ENCODE data around the gene SLC16A11.
"Not testable (repeated sequence)": the region's sequence is repeated elsewhere in the genome, so short reads cannot be mapped to it uniquely, and the experiment has no call there.

Gene SLC16A11

GRCh38 chr17:7004398-7005253 lies 39.3 kb downstream of the SLC16A11 start:
- peak; percentile 39 for DNase-seq

DNA sequence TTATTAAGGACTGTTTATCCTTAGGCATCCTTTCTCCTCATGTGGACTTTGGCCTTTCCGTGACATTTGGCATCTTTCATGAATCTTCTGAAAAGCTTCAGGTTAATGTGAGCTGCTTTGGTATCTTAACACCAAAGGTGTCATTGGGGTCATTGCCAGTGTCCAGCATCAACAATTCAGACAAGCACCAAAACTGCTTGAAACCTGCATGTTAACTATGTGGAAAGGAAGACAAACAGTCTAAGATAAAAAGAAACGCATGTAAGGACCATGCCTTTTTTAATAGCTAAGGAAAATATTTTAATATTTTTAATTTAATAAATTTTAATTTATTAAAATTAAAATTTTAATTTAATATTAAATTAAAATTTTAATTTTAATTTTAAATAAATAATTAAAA lies 40.1 kb downstream of the SLC16A11 start:
- no peak for DNase-seq

- DNase-seq, result no peak
These were observed 41.4 kb downstream of the SLC16A11 start for GRCh38 chr17:7002288-7003047.

- no peak for DNase-seq
These were observed 42.5 kb downstream of the SLC16A11 start for GRCh38 chr17:7001318-7001961.

DNA sequence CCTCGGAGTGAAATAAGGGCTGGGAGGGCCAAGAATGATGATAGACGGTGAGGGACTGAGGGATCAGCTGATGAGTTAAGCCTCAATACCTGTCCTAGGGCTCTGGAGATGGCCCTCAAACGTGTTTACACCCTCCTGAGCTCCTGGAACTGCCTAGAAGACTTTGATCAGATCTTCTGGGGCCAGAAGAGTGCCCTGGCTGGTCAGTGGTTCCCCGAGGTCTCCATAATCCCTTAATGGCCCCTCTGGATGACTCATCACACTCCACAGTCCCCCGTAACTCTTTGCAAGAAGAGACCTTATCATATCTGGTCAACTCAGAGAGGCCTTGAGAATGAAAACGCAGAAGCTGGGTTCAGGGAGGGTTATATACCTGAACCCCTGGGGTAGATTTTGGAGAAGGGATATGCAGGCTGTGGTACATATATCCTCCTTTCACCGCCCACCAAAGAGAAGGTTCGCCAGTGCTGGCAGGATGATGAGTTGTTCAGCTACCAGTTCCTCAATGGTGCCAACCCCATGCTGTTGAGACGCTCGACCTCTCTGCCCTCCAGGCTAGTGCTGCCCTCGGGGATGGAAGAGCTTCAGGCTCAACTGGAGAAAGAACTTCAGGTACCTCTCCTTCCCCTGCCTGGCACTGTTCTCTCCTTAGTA lies 44.9 kb downstream of the SLC16A11 start:
- no peak for DNase-seq

DNA sequence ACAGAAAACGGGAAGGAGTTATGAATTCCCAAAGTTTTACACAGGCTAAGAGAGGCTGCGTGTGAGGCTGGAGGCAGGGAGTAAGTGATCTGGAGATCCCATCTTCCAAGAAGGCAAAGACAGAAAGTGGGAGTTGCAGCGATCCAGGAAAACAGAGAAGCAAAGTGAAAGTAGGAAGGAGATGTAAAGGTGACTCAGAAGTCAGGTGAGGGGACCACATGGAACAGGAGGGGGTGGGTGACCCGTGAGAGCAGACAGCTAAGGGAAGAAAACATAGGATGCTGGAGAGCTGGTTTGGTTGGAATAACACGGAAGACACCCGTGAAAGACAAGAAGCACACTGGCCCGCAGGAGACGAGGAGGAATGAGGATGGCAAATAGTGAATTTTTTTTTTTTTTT lies 46.7 kb downstream of the SLC16A11 start:
- DNase-seq, result no peak

- no peak for DNase-seq
These were observed 47.5 kb downstream of the SLC16A11 start for GRCh38 chr17:6996256-6997011.

DNA sequence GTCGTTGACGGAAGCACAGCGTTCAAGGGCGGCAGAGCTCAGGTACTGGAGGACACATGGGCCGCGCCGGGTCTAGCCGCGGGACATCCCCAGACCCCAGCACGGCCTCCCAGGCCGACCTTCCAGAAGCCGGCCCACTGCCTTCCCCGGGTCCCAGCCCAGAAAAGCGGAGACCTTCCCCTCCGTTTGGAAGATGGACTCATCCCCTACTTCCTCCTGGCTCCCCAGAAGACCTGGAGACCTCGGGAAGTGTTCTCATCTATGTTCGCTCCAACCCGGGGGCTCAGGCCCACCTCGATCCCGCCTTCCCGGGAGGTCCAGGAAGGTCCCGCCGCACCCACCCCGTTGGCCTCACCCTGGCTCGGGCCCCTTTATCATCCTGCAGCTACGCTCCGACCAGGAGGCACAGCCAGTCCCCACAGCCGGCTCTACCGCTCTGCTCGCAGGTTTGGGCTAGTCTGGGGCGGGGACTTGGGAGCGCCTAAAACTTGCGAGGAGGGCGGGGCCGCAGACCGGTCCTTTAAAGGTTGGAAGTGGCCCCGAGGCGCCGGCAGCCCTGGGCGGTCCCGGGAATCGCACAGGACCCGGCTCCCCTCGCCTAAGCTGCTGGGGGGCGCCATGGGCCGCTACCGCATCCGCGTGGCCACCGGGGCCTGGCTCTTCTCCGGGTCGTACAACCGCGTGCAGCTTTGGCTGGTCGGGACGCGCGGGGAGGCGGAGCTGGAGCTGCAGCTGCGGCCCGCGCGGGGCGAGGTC lies 48.2 kb downstream of the SLC16A11 start, which contains the start of gene ALOX12:
Gene ALOX12 (plus strand): TSS at position 550 of the 756 bp plus-strand sequence. CDS start 69 bp downstream, at position 619.
- no peak for DNase-seq

- DNase-seq, result no peak
These were observed 49.1 kb downstream of the SLC16A11 start for GRCh38 chr17:6994666-6995256.

GRCh38 chr17:6994118-6994598 lies 49.7 kb downstream of the SLC16A11 start:
- no peak for DNase-seq

DNA sequence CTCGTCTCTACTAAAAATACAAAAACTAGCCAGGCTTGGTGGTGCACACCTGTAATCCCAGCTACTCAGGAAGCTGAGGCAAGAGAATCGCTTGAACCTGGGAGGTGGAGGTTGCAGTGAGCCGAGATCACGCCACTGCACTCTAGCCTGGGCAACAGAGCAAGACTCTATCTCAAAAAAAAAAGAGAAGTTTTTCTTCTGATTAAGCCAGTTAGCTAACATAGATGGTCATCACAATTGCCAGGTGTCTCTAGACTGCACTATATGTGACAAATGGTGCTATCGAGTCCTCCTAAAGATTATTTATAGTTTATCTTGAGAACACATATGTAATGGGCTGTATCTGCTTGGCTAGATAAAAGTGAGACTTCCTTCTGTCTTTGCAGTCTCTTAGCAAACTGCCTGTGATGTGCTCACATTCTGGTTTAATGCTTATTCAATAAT lies 50.3 kb downstream of the SLC16A11 start:
- not testable (repeated sequence) for DNase-seq

All from left hindlimb (tissue), 1 donor.